Common myeloid progenitor, CD34-positive (primary cell): ENCODE results near the gene STK24.

Experiments
- CTCF ChIA-PET: fragments of 350-600 bp; sonication (Branson Sonifier 250); formaldehyde crosslinking; loops from one replicate; lab custom pipeline; 2021; ENCODE audit warnings: antibody characterized with exemption; lab: Charles Lee
- POLR2A ChIA-PET: fragments of 350-600 bp; sonication (Branson Sonifier 250); formaldehyde crosslinking; loops from one replicate; lab custom pipeline; 2021; ENCODE audit warnings: antibody characterized with exemption; lab: Charles Lee
- DNase-seq, 3 donors: peaks; one replicate each; pipeline versions ENCODE4 v3.0.0 to v3.0.0-alpha.2; 2013
- H3K27ac ChIP-seq, 2 experiments: 1 replicate in 1 of 2; 2 replicates in 1 of 2; pipeline ENCODE4 v1.7.0; 2013; ENCODE audit warnings: inconsistent platforms in 2 of 2, low read length in 2 of 2, mild to moderate bottlenecking in 2 of 2, low read depth in 1 of 2, moderate library complexity in 1 of 2; ENCODE audit not compliant: severe bottlenecking in 2 of 2, insufficient read depth in 1 of 2, poor library complexity in 1 of 2
- H3K27me3 ChIP-seq, 5 experiments: replicated peaks in 2 of 5; 1 replicate in 3 of 5; 2 replicates in 2 of 5; pipeline versions ENCODE4 v1.6.1 to v1.7.0; 2013; ENCODE audit warnings: low read length in 4 of 5, mild to moderate bottlenecking in 2 of 5, moderate library complexity in 2 of 5, inconsistent platforms in 1 of 5; ENCODE audit not compliant: insufficient read depth in 5 of 5, control insufficient read depth in 4 of 5
- H3K36me3 ChIP-seq, 4 experiments: 1 replicate in 2 of 4; 2 replicates in 2 of 4; pipeline versions ENCODE4 v1.6.1 to v1.7.0; 2013; ENCODE audit warnings: low read length in 3 of 4, control low read depth in 1 of 4, mild to moderate bottlenecking in 1 of 4; ENCODE audit not compliant: control insufficient read depth in 4 of 4, insufficient read depth in 4 of 4
- H3K4me1 ChIP-seq, 4 experiments: 1 replicate in 3 of 4; 2 replicates in 1 of 4; pipeline versions ENCODE4 v1.6.1 to v1.7.1; 2013; ENCODE audit warnings: low read length in 3 of 4, mild to moderate bottlenecking in 3 of 4, control low read depth in 1 of 4, inconsistent platforms in 1 of 4, moderate library complexity in 1 of 4; ENCODE audit not compliant: control insufficient read depth in 4 of 4, insufficient read depth in 4 of 4; ENCODE audit errors: control extremely low read depth in 1 of 4
- H3K4me3 ChIP-seq, 7 experiments: 1 replicate in 4 of 7; 2 replicates in 3 of 7; pipeline versions ENCODE4 v1.5.1 to v1.7.0; 2013; ENCODE audit warnings: mild to moderate bottlenecking in 7 of 7, low read length in 6 of 7, moderate library complexity in 6 of 7, inconsistent platforms in 2 of 7, low read depth in 2 of 7, control low read depth in 1 of 7; ENCODE audit not compliant: insufficient read depth in 4 of 7, control insufficient read depth in 1 of 7; ENCODE audit errors: extremely low read depth in 1 of 7
- H3K9me3 ChIP-seq, 5 experiments: 1 replicate in 4 of 5; 2 replicates in 1 of 5; pipeline versions ENCODE4 v1.6.1 to v1.7.1; 2013; ENCODE audit warnings: low read length in 4 of 5, mild to moderate bottlenecking in 2 of 5, inconsistent platforms in 1 of 5, low read depth in 1 of 5, moderate library complexity in 1 of 5; ENCODE audit not compliant: control insufficient read depth in 4 of 5, insufficient read depth in 2 of 5; ENCODE audit errors: control extremely low read depth in 1 of 5
- WGBS: methylation state at CpG from one replicate; pipeline ENCODE4 v1.1.5; 2013; ENCODE audit not compliant: insufficient coverage; 5-methylcytosine and 5-hydroxymethylcytosine counted together

STK24 gene

GRCh38 chr13:98581971-98582702 lies 5.2 kb upstream of the STK24 start:
- DNase-seq: peak in 1 of 3 donors; percentile 11
- H3K27me3 ChIP-seq: no peaks in the 10 kb centered on the region
- 100% methylated on average over 2 of the region's 2 CpGs for WGBS
- H3K27ac ChIP-seq: no peak overlapping the region
- no peak overlapping the region for H3K4me3 ChIP-seq
- H3K36me3 ChIP-seq: no peaks in the 10 kb centered on the region
- peaks cover 0 to 6% (median 5%) of the 10 kb centered on the region in 4 experiments for H3K4me1 ChIP-seq
- POLR2A ChIA-PET: no interaction called here
- CTCF ChIA-PET: interaction anchor here (0.7 to 1.9 kb wide), 3 partner anchors 18 to 53 kb away, joined by 4 to 5 read pairs (median 4); no protein-coding TSS in a partner anchor
- H3K9me3 ChIP-seq: no peaks in the 10 kb centered on the region

- H3K36me3 ChIP-seq: no peaks in the 10 kb centered on the region
- no peaks in the 10 kb centered on the region for H3K27me3 ChIP-seq
- H3K4me1 ChIP-seq: peaks cover 0 to 6% (median 5%) of the 10 kb centered on the region in 4 experiments
- ChIA-PET CTCF (interaction anchor here (1.2 to 1.9 kb wide), 2 partner anchors 16 to 18 kb away, joined by 3 to 5 read pairs; no protein-coding TSS in a partner anchor), POLR2A (no interaction called here)
- 88% methylated on average over 2 of the region's 2 CpGs for WGBS
- no peak for DNase-seq
- no peaks in the 10 kb centered on the region for H3K9me3 ChIP-seq
- no peak overlapping the region for H3K4me3 ChIP-seq
- no peak overlapping the region for H3K27ac ChIP-seq
Observed at GRCh38 chr13:98581381-98581780, 4.5 kb upstream of the STK24 start.

GRCh38 chr13:98580420-98580819 lies 3.5 kb upstream of the STK24 start:
- DNase-seq: no peak
- H3K4me1 ChIP-seq: peaks cover 2 to 9% (median 8%) of the 10 kb centered on the region in 4 experiments
- no peaks in the 10 kb centered on the region for H3K36me3 ChIP-seq
- H3K9me3 ChIP-seq: no peaks in the 10 kb centered on the region
- H3K27me3 ChIP-seq: no peaks in the 10 kb centered on the region
- 100% methylated on average over 2 of the region's 2 CpGs for WGBS
- POLR2A ChIA-PET: no interaction called here
- CTCF ChIA-PET: interaction anchor here (1.2 to 1.9 kb wide), 2 partner anchors 17 kb away, joined by 3 to 5 read pairs; no protein-coding TSS in a partner anchor
- no peak overlapping the region for H3K4me3 ChIP-seq
- no peak overlapping the region for H3K27ac ChIP-seq

DNA sequence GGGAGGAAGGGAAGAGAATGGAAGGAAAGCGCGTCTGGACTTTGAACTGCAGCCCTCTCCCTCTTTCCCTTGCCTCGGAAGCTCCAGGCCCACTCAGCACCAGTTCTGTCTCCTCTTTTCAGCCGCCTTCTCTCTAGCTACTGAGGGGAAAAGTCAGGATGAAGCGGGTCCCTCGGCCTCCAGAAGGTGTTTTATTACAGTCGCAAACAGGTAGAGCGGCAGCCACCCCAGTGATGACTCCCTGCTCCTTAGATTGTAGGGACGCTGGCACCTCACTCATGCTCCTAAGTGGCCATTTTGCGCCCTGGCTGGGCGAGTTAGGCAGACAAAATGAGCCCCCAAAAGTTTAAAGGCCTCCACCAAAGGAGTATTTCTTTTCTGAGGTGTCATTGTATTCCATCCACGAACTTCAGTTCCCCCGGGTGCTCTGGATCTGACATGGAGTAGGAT lies 954 bp upstream of the STK24 start:
- WGBS: 87% methylated on average over 13 of the region's 13 CpGs
- H3K4me1 ChIP-seq: peaks cover 14 to 23% (median 18%) of the 10 kb centered on the region in 4 experiments
- ChIA-PET POLR2A (interaction anchor here (1.1 kb wide), 2 partner anchors 14 to 76 kb away, joined by 3 to 4 read pairs; no protein-coding TSS in a partner anchor), CTCF (interaction anchor here (0.9 to 1.2 kb wide), 4 partner anchors 75 to 133 kb away, joined by 3 to 4 read pairs (median 4); no protein-coding TSS in a partner anchor)
- H3K9me3 ChIP-seq: no peaks in the 10 kb centered on the region
- no peaks in the 10 kb centered on the region for H3K27me3 ChIP-seq
- no peaks in the 10 kb centered on the region for H3K36me3 ChIP-seq
- H3K4me3 ChIP-seq: peak overlapping the region; percentile 64 to 84 (median 72)
- peak in 1 of 3 donors; percentile 14 for DNase-seq
- H3K27ac ChIP-seq: peak overlapping the region; percentile 81 to 91

DNA sequence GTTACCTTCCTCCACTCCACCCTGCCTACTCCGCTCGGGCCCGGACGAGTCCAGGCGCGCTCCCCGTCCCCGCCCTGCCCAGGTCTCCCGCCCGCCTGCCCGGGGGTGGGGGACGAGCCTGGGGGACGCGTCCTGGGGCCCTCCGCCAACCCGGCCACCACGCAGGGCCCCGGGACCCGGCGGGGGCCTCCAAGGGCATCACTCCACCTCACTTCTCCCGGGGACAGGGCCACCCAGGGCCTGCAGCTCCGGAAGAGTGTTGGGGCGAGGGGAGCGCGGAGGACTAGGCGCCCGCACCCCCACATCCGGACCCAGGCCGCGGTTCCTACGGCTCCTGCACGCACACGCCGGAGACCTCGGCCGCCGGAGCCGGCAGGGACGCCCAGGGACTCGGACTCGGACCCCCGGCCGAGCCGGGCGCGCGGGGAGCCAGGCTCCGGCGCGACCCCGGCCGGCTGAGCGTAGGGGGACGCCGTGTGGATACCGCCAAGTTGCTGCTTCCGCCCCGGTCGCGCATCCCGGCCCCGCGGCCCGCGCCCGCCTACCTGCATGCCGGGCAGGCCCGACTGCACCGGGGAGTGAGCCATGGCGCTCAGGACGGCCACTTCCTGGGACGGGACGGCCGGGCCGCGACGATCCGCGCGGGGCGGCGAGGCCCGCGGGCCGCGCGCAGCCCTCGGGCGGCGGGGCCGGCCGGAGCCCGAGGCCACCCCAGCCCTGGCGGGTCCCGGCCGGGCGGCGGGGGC lies 534 bp downstream of the STK24 start:
- H3K9me3 ChIP-seq: no peaks in the 10 kb centered on the region
- H3K36me3 ChIP-seq: no peaks in the 10 kb centered on the region
- peaks cover 14 to 34% (median 20%) of the 10 kb centered on the region in 4 experiments for H3K4me1 ChIP-seq
- H3K27ac ChIP-seq: peak overlapping the region; percentile 54 to 81
- WGBS: 0% methylated on average over 78 of the region's 98 CpGs
- H3K27me3 ChIP-seq: no peaks in the 10 kb centered on the region
- ChIA-PET CTCF (interaction anchor here (1.2 to 1.3 kb wide), 2 partner anchors 77 to 94 kb away, joined by 3 to 4 read pairs; no protein-coding TSS in a partner anchor), POLR2A (interaction anchor here (1.0 to 1.1 kb wide), 2 partner anchors 10 to 18 kb away, joined by 3 read pairs; no protein-coding TSS in a partner anchor)
- DNase-seq: peak in 2 of 3 donors; percentile 49 to 57
- H3K4me3 ChIP-seq: peak overlapping the region; percentile 66 to 92 (median 84)

GRCh38 chr13:98575904-98576199 lies 1.1 kb downstream of the STK24 start:
- no peaks in the 10 kb centered on the region for H3K9me3 ChIP-seq
- peak overlapping the region; percentile 66 to 92 (median 84) for H3K4me3 ChIP-seq
- peak overlapping the region; percentile 54 to 81 for H3K27ac ChIP-seq
- CTCF ChIA-PET: interaction anchor here (1.2 to 1.3 kb wide), 2 partner anchors 77 to 93 kb away, joined by 3 to 4 read pairs; no protein-coding TSS in a partner anchor
- POLR2A ChIA-PET: interaction anchor here (0.6 to 1.1 kb wide), 3 partner anchors 10 to 18 kb away, joined by 3 to 4 read pairs (median 3); no protein-coding TSS in a partner anchor
- DNase-seq: peak in 2 of 3 donors; percentile 11 to 19
- H3K36me3 ChIP-seq: peaks cover 0 to 3% (median 0%) of the 10 kb centered on the region in 4 experiments
- peaks cover 14 to 39% (median 25%) of the 10 kb centered on the region in 4 experiments for H3K4me1 ChIP-seq
- H3K27me3 ChIP-seq: no peaks in the 10 kb centered on the region
- WGBS: 0% methylated on average over 8 of the region's 15 CpGs
